DMS153 treated with DMSO at 0.1 percent for 48 hours (cell line): Measurements from ENCODE around the gene DGCR6L.
"Not testable (repeated sequence)": the region's sequence is repeated elsewhere in the genome, so short reads cannot be mapped to it uniquely, and the experiment has no call there.

Experiments
- DNase-seq: peaks from one replicate; lab custom pipeline; 2025; ENCODE audit not compliant: unreplicated experiment; lab: John Stamatoyannopoulos, UW

DGCR6L gene

GRCh38 chr22:20310773-20311172 lies 9.1 kb downstream of the DGCR6L start:
- not testable (repeated sequence) for DNase-seq

DNA sequence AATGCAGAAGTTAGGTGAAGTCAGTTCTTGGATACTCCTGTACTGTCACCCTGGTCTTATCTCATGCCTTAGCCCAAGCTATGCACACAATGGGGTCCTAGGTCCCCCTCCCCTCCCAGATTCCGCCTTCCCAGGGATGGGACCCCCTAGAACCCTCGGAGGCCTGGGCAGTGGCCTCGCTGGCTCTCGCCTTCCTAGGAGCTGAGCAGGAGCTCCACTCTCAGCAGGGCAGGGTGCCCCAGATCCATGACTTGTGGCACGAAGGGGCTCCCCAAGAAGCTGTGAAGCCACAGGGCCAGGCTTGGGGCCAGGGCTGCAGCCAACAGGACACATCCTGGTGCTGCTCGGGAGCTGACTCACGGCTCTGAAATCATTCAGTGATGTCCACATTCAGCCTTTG lies 9.7 kb downstream of the DGCR6L start:
- DNase-seq: not testable (repeated sequence)

DNA sequence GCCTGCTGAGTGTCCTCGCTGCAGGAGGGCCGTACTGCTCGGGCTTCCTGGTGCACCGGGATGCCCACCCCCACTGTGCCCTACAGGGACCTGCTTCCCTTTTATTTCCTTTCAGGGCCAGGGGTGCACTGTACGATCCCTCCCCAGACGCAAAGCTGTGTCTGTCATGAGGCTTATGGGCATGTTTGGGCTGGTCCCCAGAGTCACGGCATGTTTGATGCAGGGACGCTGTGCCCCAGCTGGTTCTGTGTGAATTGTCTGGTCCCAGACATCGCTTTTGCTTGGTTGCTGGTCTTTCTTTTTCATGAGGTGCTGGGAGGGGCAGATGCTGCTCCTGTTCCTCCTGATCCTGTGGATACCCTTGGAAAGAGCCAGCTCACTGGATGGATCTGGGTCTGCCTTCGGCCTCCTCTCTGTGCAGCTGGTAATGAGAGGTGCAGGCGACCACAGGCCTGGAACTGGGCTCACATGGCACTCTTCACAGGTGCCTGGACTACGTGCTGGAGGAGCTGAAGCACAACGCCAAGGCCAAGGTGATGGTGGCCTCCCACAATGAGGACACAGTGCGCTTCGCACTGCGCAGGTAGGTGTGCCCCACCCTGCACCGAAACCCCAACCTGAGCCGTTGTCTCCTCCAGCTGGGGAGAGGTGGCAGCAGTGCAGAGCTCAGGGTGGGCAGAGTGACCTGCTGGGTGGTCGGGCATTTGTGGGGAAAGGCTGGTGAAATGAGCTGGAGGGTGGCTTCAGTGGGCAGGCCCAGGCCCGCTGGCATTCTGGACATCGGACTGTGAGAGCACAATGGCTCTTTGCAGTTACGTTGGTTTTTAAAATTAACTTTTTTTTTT lies 10.8 kb downstream of the DGCR6L start:
- DNase-seq: not testable (repeated sequence)

DNA sequence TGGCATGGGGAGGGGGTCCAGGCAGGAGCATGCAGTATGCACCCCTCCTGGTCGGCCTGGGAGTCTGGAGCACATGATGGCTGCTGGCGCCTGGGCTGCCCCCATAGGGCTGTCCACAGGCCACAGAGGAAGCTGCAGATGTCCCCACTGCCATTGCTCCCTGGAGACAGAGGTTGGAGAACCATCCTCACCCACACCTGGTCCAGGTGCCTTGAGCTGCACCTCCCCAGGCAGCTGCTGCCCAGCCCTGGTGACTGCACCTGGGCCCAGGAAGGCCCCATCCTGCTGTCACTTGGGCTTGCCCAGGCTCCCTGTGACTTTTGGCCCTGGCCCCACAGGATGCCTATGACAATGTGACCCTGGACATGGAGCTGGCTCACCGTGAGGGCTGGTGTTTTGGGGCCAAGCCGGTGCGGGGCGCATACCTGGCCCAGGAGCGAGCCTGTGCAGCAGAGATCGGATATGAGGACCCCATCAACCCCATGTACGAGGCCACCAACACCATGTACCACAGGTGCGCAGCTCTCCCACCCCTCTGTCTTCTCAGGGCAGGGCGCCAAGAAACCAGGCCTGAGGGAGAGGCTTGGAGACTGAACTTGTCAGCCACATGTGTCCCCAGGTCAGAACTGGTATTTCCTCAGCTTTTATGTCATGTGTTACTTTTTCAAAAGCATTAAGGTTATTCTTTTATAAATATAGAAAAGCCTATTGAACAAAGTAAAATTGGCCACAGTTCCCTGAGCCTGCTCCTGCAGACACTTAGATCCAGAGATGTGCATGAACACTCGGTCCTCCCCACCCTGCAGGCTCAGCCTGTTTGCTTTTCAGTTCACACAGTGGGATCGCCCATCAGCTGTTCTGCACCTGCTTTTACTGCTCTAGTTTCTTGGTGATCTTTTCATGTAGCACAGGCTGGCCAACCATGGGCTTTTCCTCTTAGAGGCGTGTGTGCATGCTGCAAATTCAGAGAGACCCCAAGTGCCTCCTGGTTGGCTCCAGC lies 12.1 kb downstream of the DGCR6L start:
- DNase-seq: not testable (repeated sequence)

DNA sequence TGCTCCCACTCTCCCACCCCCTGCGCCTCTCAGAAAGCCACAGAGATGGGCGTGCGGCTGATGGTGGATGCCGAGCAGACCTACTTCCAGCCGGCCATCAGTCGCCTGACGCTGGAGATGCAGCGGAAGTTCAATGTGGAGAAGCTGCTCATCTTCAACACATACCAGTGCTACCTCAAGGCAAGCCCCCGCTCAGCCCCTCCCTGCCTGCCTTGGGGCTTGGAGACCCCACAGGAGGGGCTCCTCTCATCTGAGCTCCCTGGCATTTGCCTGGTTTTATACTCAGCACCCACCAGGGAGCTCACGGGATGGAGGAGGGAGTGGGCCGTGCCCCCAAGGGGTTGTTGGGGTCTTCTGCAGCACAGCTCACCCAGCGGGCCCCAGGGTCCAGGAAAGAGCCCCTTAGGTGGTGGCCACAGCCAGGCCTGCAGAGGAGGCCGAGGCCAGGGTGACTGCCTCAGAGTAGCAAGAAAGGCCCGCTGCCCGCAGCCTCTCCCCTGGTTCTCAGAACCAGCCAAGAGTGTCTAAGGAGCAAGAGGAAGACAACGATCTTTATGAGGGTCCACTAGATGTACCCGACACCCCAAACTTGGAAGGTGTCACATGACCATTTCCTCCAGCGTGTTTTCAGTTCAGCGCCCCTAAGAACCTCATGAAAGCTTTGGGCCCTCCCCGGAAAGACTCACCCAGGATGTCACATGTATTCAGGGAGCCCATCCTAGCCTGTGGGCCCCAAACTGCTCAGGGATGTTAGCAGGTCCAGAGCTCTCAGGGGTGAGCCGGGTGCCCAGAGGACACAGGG lies 13.0 kb downstream of the DGCR6L start:
- DNase-seq: not testable (repeated sequence)

GRCh38 chr22:20305894-20306645 lies 13.8 kb downstream of the DGCR6L start:
- DNase-seq: no peak

GRCh38 chr22:20305230-20305893 lies 14.5 kb downstream of the DGCR6L start:
- DNase-seq: not testable (repeated sequence)

GRCh38 chr22:20304646-20305045 lies 15.2 kb downstream of the DGCR6L start:
- no peak for DNase-seq

- DNase-seq: not testable (repeated sequence)
Observed at GRCh38 chr22:20303229-20303534, 16.7 kb downstream of the DGCR6L start.

- DNase-seq: no peak
Observed at GRCh38 chr22:20302438-20303228, 17.2 kb downstream of the DGCR6L start.

DNA sequence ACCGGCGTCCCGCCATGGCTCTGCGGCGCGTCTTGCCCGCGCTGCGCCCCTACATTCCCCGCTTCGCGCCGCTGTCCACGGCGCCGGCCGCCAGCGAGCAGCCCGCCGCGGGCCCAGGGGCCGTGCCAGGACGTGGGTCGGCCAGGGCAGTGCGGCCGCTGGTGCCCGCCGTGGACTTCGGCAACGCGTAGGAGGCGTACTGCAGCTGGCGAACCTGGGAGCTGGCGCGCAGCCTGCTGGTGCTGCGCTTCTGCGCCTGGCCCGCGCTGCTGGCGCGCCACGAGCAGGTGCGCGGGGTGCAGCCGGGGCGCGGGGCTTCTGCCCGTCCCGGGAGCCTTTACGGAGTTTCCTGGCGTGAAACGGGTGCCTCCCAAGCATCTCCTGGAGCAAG lies 20.1 kb downstream of the DGCR6L start:
- DNase-seq: no peak

DNA sequence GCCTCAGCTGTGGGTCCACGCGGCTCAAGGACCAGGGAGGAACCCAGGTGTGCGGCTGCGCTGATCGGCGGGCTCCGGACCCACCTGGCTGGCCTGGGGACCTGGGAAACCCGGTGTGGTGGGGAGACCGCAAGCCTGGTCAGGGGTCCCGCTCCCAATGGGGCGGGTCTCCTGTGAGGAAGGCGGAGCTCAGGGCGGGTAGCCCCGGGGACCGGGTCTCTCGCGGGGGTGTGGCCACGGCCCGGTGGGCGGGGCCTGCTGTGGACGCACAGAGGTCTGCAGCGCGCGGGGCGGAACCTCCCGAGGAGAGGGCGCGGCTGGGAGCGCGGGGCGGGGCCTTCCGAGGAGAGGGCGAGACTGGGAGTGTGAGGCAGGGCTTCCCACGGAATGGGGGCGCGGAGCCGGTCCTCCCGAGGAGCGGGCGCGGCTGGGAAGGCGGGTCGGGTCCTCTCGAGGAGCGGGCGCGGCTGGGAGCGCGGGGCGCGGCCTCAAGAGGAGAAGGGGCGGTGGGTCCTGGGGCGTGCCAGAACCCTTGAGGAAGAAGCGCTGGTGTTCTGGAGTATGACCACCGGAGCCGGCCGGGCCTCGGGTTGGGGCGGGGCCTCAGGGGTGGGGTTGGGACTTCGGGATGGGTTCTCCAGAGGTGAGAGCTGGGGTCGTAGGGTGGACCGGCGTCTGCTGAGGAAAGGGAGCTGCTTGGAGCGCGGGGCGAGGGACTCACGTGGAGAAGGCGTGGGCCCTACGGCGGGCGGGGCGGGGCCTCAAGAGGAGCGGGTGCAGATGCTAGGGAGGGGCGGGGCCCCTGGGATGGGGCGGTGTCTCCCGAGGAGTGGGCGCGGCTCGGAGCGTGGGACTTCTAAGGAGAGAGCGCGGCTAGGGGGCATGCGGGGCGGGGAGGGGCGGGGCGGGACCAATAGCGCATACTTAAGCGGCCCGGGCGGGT lies 20.8 kb downstream of the DGCR6L start:
- peak; percentile 69 for DNase-seq

- no peak for DNase-seq
Observed at GRCh38 chr22:20298110-20298802, 21.6 kb downstream of the DGCR6L start.

GRCh38 chr22:20297414-20298109 lies 22.3 kb downstream of the DGCR6L start:
- DNase-seq: no peak

DNA sequence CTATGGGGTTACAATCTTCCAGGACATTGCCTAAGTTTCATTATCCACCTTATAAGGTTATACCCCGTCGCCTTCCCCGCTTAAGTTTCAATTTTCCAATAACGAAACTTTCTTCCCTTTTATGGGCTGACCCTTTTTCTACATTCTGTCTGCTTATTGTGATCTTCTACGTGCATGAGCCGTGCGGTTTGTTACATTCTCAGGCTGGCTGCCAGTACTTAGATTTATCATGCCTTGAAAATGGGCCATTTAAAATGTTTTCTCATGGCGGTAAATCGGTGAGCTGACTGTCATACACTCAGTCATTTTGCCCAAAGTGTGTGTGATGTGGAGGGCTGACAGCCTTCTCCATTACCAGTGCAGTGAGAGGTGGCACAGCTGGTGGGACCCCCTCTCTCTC lies 23.3 kb downstream of the DGCR6L start:
- DNase-seq: no peak

DNA sequence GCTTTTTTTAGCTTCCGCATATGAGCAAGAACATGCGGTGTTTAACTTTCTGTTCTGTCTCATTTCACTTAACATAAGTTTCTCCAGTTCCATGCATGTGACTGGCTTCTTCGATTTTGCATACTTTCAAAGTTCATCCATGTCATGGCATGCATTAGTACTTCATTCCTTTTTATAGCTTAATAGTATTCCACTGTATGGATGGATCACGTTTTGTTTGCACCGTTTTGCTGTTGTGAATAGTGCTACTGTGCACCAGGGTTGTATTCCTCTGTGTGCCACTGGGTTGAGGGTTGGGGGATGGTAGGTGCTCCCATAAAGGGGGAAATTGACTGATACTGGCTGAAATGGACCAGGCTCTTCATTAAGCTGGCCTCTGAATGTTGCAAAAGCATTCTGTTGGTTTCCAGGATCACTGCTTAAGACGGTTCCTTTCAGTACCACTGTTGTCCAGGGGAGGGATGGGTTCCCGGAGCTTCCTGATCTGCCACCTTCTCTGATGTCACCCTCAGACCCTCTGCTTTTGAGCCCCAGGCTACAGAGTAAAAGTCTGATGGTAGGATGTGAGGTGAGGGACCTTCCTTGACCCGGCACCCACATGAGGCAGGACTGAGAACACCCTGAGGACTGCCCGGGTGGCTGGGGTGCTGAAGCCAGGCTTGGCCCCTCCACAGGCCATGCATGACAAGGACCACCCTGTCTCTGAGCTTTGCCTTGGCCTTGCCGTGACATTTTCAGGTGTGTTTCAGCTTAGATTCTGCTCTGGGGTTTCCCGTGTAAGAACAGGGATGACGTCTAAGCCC lies 24.4 kb downstream of the DGCR6L start:
- no peak for DNase-seq
